Brain pericyte (primary cell): Measurements from ENCODE around the gene SHD.
"Not testable (repeated sequence)": the region's sequence is repeated elsewhere in the genome, so short reads cannot be mapped to it uniquely, and the experiment has no call there.

Experiments used
- DNase-seq: peaks from one replicate; pipeline ENCODE4 v3.0.0-alpha.2; 2012; ENCODE audit warnings: low read depth, low spot score

The SHD gene

GRCh38 chr19:4327252-4327876 lies 48.3 kb downstream of the SHD start:
- no peak for DNase-seq

- no peak for DNase-seq
Measured at GRCh38 chr19:4327877-4328242, 48.8 kb downstream of the SHD start.

GRCh38 chr19:4328243-4328990 lies 49.4 kb downstream of the SHD start:
- peak; percentile 71 for DNase-seq

GRCh38 chr19:4328991-4329681 lies 50.1 kb downstream of the SHD start:
- DNase-seq = not testable (repeated sequence)

GRCh38 chr19:4329858-4330257 lies 50.8 kb downstream of the SHD start:
- DNase-seq = no peak

GRCh38 chr19:4334929-4335570 lies 56.0 kb downstream of the SHD start:
- no peak for DNase-seq

GRCh38 chr19:4337906-4338440 lies 58.9 kb downstream of the SHD start:
- no peak for DNase-seq

GRCh38 chr19:4338441-4339355 lies 59.6 kb downstream of the SHD start, which contains the start of gene STAP2:
TSS of gene STAP2 (minus strand) at chr19:4338827. CDS start at chr19:4338753, 74 bp downstream.
- DNase-seq = no peak
